HG03159 (cell line): ENCODE results near the gene GIGYF2.
"Not testable (repeated sequence)": the region's sequence is repeated elsewhere in the genome, so short reads cannot be mapped to it uniquely, and the experiment has no call there.

Experiments
- ATAC-seq: cut with Tn5 transposase; IDR thresholded peaks from one replicate; pipeline ENCODE4 v1.9.1; 2021; ENCODE audit warnings: mild to moderate bottlenecking, moderate library complexity; ENCODE audit not compliant: unreplicated experiment

GIGYF2 gene

GRCh38 chr2:232687382-232688160 is 9.6 kb upstream of the GIGYF2 start:
- no peak for ATAC-seq

- no peak for ATAC-seq
These were observed 8.9 kb upstream of the GIGYF2 start for GRCh38 chr2:232688201-232688600.

GRCh38 chr2:232689152-232689910 is 7.8 kb upstream of the GIGYF2 start:
- no peak for ATAC-seq

GRCh38 chr2:232691117-232691516 is 6.0 kb upstream of the GIGYF2 start:
- not testable (repeated sequence) for ATAC-seq

- ATAC-seq = no peak
These were observed 3.8 kb upstream of the GIGYF2 start for GRCh38 chr2:232693344-232693743.

- no peak for ATAC-seq
These were observed 497 bp upstream of the GIGYF2 start for GRCh38 chr2:232696609-232697058.

- ATAC-seq = no peak
These were observed 628 bp downstream of the GIGYF2 start for GRCh38 chr2:232697807-232698110.

- ATAC-seq = no peak
These were observed 1.5 kb downstream of the GIGYF2 start for GRCh38 chr2:232698556-232699091.

- no peak for ATAC-seq
These were observed 2.0 kb downstream of the GIGYF2 start for GRCh38 chr2:232699110-232699509.

- no peak for ATAC-seq
These were observed 3.0 kb downstream of the GIGYF2 start for GRCh38 chr2:232700154-232700553.

GRCh38 chr2:232707076-232707475 is 9.9 kb downstream of the GIGYF2 start:
- ATAC-seq = no peak

GRCh38 chr2:232713505-232713904 is 16.4 kb downstream of the GIGYF2 start:
- ATAC-seq = no peak

- ATAC-seq = no peak
These were observed 17.8 kb downstream of the GIGYF2 start for GRCh38 chr2:232714969-232715368.

- ATAC-seq = not testable (repeated sequence)
These were observed 22.9 kb downstream of the GIGYF2 start for GRCh38 chr2:232720056-232720455.

- ATAC-seq = no peak
These were observed 24.1 kb downstream of the GIGYF2 start for GRCh38 chr2:232721261-232721660.

- no peak for ATAC-seq
These were observed 24.8 kb downstream of the GIGYF2 start for GRCh38 chr2:232721882-232722281.

- no peak for ATAC-seq
These were observed 25.9 kb downstream of the GIGYF2 start for GRCh38 chr2:232723027-232723426.

GRCh38 chr2:232728785-232729184 is 31.7 kb downstream of the GIGYF2 start:
- no peak for ATAC-seq

- no peak for ATAC-seq
These were observed 34.3 kb downstream of the GIGYF2 start for GRCh38 chr2:232731470-232731869.

- no peak for ATAC-seq
These were observed 44.2 kb downstream of the GIGYF2 start for GRCh38 chr2:232741294-232741693.

GRCh38 chr2:232741972-232742371 is 44.8 kb downstream of the GIGYF2 start:
- ATAC-seq = no peak

GRCh38 chr2:232744963-232745362 is 47.8 kb downstream of the GIGYF2 start:
- ATAC-seq = no peak
